RWPE1 (cell line): ENCODE data around the gene VPS33B.
A peak's percentile ranks its signal among the peaks of the same experiment; 100 is the strongest.
"Not testable (repeated sequence)": the region's sequence is repeated elsewhere in the genome, so short reads cannot be mapped to it uniquely, and the experiment has no call there.

Source experiments
- CTCF ChIA-PET: fragments of 350-600 bp; sonication (Branson Sonifier 250); formaldehyde crosslinking; extraction: SDS; loops from one replicate; lab custom pipeline; 2021; lab: Yijun Ruan, JAX
- POLR2A ChIA-PET: fragments of 400-600 bp; formaldehyde crosslinking; extraction: SDS; loops from one replicate; lab custom pipeline; 2020; ENCODE audit warnings: antibody characterized with exemption; ENCODE audit not compliant: low non-redundant PET; lab: Yijun Ruan, JAX
- DNase-seq: peaks from one replicate; pipeline ENCODE4 v3.0.0; 2012; ENCODE audit warnings: low spot score
- H3K27ac ChIP-seq: fragments of 450-650 bp; 2 replicates; pipeline ENCODE4 v1.5.1; 2017
- TF ChIP-seq, protein P1 (sequence below): fragments of 450-650 bp; conservative IDR thresholded peaks from 2 replicates; pipeline ENCODE4 v1.5.1; 2017; ENCODE audit warnings: low read depth, mild to moderate bottlenecking

The VPS33B gene

DNA sequence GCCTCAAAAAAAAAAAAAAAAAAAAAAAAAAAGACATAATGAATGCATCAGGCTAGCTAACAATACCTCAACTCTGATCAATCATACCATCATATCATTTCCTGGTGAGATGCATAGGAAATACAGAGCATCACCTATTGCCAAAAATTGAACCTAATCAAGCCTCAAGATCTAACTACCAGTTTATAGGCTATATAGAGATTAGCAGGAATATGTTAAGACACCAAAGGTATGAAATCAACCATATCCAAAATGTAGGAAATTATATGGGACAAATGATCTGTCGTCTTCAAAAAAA, 387 bp upstream of the VPS33B start:
- ChIA-PET POLR2A (interaction anchor here (0.6 kb wide), 1 partner anchor 33 kb away, joined by 3 read pairs; no protein-coding TSS in a partner anchor), CTCF (interaction anchor here (0.5 to 0.7 kb wide), 3 partner anchors 10 to 1710 kb away, joined by 3 to 4 read pairs (median 3); no protein-coding TSS in a partner anchor)
- peak overlapping the region; percentile 85 for H3K27ac ChIP-seq
- TF ChIP-seq, protein P1, sequence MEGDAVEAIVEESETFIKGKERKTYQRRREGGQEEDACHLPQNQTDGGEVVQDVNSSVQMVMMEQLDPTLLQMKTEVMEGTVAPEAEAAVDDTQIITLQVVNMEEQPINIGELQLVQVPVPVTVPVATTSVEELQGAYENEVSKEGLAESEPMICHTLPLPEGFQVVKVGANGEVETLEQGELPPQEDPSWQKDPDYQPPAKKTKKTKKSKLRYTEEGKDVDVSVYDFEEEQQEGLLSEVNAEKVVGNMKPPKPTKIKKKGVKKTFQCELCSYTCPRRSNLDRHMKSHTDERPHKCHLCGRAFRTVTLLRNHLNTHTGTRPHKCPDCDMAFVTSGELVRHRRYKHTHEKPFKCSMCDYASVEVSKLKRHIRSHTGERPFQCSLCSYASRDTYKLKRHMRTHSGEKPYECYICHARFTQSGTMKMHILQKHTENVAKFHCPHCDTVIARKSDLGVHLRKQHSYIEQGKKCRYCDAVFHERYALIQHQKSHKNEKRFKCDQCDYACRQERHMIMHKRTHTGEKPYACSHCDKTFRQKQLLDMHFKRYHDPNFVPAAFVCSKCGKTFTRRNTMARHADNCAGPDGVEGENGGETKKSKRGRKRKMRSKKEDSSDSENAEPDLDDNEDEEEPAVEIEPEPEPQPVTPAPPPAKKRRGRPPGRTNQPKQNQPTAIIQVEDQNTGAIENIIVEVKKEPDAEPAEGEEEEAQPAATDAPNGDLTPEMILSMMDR, result no peak
- no peak for DNase-seq

DNA sequence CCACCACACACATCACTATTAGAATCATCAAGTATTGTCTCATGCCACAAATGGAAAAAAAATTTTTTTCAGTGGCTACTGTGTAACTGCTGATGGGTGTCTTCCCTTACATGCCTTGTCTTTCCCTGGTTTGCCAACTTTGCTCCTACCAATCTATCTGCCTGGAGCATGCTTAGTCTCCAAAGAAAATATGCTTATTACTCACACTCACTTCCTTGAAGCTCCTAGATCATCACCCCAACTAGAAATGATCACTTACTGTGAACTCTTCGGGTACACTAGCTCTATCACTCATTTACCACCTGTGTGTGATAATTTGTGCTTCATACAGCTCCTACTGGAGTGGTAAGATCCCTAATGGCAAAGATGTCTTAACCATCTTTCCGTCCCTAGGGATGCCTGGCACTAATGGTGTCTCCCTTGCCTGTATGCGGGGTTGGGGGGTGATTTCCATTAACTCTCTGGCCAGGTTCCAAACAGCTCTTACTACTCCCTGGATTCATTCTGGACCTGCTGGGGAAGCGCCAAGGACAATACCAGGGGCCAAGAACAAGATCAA, 799 bp downstream of the VPS33B start:
- CTCF ChIA-PET, result interaction anchor here (0.5 kb wide), 1 partner anchor 26 kb away, joined by 3 read pairs; no protein-coding TSS in a partner anchor
- peak; percentile 30 for DNase-seq
- TF ChIP-seq, protein P1, result no peak
- H3K27ac ChIP-seq, result peak overlapping the region; percentile 85
- POLR2A ChIA-PET, result no interaction called here

DNA sequence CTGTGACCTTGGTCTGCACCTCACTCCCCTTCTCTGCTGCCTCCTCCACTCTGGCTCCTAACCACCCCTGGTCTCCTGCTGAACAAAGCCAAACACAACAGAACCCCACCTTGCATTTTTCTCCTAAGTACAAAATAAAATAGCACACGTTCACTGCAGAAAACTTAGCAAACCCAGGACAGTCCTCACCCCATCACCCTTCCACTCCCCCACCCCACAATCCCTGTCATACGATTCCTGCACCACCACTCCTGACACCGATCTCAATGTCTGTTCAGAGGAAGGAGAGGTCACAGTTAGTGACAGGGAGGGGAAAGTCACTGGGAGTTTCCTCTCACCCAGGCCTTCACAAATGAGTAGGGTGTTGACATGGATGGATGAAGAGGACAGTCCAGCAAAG, 4.2 kb downstream of the VPS33B start:
- CTCF ChIA-PET, result interaction anchor here (0.6 kb wide), 1 partner anchor 370 kb away, joined by 3 read pairs; no protein-coding TSS in a partner anchor
- TF ChIP-seq, protein P1, result no peak
- DNase-seq, result no peak
- POLR2A ChIA-PET, result no interaction called here
- H3K27ac ChIP-seq, result no peak overlapping the region

DNA sequence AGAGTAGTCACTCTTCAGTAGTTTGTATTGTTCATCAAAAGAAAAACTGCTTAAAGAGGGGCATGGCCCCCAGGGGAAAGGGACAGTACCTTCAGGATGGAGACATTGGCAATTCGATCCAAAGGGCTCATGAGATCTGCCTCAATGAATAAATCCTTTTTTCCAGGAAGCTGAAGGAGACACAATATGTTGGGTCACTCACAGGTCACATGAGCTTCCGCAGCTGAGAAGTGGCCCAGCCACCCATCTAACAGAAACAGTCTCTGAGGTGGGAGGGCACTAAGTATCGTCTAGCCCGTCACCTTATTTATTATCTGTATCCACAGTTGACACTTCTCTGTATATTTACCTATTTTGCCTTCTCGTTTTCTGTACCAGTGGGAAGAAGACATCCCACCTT, 4.7 kb downstream of the VPS33B start:
- POLR2A ChIA-PET, result no interaction called here

DNA sequence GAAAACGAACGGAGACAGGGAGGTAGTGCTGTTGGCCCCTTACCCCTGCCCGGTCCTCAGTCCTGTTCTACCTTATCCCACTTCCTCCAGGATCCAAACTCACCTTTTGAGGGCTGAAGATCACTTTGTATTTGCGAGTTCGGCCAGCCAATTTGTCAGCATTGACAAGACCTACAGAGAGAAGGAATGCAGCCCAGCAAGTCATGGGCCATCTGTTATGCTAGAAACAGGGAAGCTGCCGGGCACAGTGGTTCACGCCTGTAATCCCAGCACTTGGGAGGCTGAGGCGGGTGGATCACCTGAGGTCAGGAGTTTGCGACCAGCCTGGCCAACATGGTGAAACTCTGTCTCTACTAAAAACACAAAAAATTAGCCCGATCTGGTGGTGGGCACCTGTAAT, 8.7 kb downstream of the VPS33B start:
- DNase-seq, CTCF ChIA-PET, H3K27ac ChIP-seq, POLR2A ChIA-PET: not testable (repeated sequence)

More for the DNA sequence above, 4.7 kb downstream of the VPS33B start:
- DNase-seq, result no peak
- CTCF ChIA-PET, result interaction anchor here (0.6 kb wide), 1 partner anchor 370 kb away, joined by 3 read pairs; no protein-coding TSS in a partner anchor
- TF ChIP-seq, protein P1, result no peak
- no peak overlapping the region for H3K27ac ChIP-seq

DNA sequence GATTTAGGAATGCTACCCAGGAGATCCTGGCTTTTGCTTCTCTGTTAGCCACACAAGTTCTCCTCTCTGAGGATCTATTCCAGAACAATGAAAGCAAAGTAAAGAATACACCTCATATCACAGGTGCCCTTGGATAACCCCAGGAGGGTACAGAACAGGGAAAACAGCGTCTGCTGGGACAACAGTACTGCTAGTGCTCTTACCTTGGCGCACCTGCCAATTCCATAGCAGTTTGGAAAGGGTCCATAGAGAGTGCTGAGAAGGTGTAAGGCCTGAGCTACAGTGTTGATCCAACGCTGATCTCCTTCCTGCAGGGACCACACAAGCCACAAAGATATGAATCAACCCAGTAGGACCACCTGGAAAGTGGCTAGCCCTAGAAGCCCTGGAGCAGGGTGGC, 15.1 kb downstream of the VPS33B start:
- ChIA-PET POLR2A (no interaction called here), CTCF (no interaction called here)
- no peak overlapping the region for H3K27ac ChIP-seq
- DNase-seq, result no peak
- TF ChIP-seq, protein P1, result no peak

DNA sequence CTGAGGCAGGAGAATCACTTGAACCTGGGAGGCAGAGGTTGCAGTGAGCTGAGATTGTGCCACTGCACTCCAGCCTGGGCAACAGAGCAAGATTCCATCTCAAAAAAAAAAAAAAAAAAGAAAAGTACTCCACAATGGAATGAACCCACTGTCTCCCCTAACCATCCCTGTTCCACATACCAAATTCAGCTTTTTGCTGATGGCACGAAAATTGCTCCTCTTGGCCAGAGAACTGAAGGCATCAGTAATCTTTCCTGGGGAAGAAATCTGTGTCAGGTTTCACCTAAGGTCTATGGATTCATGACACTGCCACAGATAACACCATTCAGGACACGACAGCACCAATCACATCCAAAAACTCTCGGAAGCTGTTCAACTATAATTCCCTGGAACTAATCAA, 21.2 kb downstream of the VPS33B start:
- POLR2A ChIA-PET, result no interaction called here
- TF ChIP-seq, protein P1, result no peak
- CTCF ChIA-PET, result interaction anchor here (0.9 kb wide), 1 partner anchor 45 kb away, joined by 3 read pairs; no protein-coding TSS in a partner anchor
- no peak overlapping the region for H3K27ac ChIP-seq
- DNase-seq, result no peak
